GM21423 (cell line): ENCODE data around the gene MAPK12.

ENCODE experiments used
- ATAC-seq: cut with Tn5 transposase; IDR thresholded peaks from one replicate; pipeline ENCODE4 v1.9.1; 2021; ENCODE audit warnings: mild to moderate bottlenecking, moderate library complexity; ENCODE audit not compliant: unreplicated experiment

The MAPK12 gene

GRCh38 chr22:50253046-50253915, 8.2 kb downstream of the MAPK12 start:
- no peak for ATAC-seq

DNA sequence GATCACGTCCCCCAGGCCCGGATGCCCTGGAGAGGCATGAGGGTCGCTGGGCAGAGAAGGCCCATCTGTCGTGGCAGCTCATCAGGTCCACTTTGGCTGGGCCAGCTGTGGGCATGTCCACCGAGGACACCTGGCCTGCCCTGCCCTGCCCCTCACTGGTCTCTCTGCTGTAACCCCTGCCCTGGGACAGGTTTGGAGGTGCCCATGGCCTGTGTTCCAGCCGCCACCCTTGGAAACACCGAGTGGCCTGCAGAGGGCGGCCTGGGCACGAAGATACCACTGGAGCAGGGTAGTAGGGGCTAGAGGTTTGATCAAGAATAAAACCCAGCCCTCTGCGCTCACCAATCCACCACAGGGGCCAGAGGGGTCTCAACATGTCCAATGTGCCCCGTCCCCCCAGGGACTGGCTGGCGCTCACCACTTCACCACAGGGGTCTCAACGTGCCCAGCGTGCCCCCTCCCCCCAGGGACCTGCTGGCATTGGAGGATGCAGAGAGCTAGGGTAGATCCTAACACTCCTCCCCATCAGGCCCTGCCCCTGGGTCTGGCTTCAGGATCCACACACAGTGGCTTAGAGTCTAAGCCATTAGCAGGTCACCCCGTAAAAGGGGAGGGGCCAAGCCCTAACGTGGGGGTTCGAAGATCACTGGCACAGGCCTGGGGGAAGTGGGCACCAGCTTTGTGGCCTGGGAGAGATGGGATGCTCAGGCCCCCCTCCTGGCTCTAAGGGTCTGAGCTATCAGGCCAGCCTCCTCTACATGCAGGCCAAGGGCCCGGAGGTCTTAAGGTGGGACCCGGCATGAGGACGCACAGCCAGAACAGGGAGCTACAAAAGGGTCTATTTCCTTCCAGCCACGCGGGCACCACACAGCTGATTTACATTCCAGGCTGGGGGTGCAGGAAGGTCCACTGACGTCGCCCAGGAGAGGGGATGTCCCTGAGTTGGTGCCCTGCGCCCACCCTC, 9.1 kb downstream of the MAPK12 start:
- no peak for ATAC-seq

GRCh38 chr22:50251477-50252081, 9.9 kb downstream of the MAPK12 start:
- no peak for ATAC-seq

DNA sequence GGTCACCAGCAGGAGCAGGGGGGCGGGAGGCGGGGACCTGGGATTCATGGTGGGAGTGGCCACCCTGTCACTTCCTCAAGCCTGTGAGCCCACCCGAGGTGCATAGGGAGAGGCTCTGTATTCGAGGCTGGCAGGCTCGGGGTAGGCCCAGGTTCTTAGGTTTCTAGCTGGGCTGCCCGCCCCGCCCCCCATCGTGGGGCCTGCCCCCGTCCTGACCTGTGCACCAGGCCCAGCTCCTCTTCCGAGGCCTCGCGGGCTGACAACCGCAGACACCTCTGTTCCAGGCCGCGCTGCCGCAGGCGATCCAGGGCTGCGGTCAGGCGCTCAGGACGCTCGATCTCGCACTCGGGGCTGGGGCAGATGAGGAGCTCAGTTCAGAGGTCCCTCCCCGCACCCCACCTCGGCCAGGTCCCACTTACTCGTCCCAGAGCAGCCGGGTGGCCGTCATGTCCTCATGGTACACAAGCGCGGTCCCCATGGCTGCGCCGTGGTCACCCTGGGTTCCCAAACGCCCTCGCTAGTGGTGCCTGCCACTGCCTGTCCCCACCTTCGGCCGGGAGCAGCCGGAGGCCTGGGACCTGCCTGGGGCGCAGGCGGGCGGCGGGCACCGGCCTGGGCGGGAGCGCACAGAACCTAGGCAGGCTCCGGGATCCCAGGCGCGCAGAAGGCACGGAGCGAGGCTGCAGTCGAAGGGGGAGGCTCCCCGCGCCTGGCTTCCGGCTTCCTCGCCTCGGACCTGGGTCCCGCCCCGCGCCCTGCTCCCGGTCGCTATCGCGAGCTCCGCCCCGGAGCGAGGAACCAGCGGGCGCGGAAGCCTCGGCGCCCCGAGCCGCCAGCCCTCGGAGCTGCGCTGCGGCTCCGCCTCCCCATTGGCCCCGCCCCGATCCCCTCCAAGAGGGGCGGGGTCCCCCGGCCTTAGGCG, 10.7 kb downstream of the MAPK12 start, which contains the start of gene HDAC10:
Gene HDAC10 (minus strand): TSS at position 711 of the 922 bp plus-strand sequence. CDS start 233 bp downstream, at position 478.
- ATAC-seq = peak; percentile 64

- ATAC-seq = no peak
Measured at GRCh38 chr22:50250249-50250554, 11.3 kb downstream of the MAPK12 start.

GRCh38 chr22:50249341-50250248, 11.9 kb downstream of the MAPK12 start:
- no peak for ATAC-seq

DNA sequence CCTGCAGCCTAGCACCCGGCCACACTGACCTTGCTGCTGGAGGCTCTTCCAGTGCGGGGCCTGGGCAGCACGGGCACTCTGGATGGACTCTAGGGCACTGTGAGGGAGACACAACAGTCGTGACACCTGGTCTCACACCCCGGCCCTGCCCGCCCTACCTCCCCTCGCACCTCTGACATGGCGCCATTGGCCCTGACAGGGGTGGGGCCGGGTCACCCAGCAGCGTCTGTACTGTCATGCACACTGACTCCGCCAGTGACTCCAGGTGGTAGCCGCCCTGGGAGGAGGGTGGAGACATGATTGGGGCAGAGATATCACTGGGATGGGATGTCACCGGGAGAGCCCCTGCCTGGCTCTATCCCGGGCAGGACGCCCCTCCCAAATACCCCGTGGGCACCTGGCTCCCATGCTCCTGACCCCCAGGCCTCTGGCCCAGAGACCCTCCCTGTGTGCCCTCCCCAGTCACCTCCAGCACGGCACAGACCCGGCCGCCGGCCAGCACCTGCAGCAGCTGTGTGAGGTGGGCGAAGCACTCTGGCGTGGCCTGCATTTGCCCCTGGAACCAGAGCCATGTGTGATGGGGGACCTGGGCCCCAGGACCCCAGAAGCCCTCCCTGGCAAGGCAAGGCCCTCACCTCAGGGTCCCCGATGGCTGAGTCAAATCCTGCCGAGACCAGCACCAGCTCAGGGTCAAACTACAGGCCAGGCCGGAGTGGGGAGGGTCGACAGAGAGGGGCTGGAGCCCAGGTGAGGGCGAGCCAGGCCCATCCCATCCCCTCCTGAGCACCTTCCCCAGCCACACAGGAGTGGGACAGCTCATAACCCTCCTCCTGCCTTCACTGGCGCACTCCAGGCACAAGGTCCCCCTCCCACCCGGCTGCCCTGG, 13.0 kb downstream of the MAPK12 start:
- ATAC-seq = no peak

- no peak for ATAC-seq
Measured at GRCh38 chr22:50247748-50248147, 13.7 kb downstream of the MAPK12 start.

- ATAC-seq = no peak
Measured at GRCh38 chr22:50246242-50247175, 15.0 kb downstream of the MAPK12 start.

DNA sequence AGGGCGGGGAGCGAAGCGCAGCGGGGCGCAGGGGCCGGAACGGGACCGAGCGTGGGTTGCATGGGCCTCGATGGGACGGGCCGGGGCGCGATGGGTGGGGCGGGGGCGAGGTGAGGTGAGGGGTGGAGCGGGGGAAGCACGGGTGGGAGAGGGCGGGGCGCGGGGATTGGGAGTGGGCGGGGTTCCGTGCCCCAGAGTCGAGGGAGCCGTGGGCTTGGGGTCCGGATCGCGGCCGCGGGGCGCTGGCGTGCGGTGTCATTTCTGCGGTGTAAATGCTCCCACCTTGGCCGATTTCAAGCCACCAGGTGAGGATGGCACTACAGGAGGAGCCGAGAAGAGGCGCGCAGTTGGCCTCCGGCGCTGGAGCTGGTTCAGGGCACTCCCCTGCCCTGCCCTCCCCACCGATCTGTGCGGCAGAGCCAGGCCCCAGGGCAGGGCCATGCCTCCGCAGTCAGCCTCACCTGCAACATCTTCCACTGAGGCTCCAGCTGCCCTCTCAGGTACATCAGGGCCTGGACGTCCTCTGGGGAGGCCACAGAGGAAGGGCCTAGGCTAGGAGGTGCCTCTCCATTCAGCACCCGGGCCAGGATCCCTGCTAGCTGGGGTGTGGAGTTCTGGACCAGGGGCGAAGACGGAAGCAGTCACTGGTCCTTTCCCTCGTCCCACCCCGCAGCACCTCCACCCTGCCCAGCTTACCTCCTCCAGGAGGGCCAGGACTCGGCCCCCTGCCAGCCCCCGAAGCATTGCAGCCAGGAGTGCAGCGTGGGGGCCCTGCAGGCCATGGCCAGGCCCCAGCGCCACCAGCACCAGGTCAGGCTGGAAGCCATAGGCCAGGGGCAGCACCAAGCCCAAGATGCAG, 16.0 kb downstream of the MAPK12 start:
- ATAC-seq = no peak

GRCh38 chr22:50244420-50245213, 16.9 kb downstream of the MAPK12 start, which contains the start of gene TUBGCP6:
TSS of gene TUBGCP6 (minus strand) at chr22:50245023. CDS start at chr22:50244459, 564 bp downstream.
- peak; percentile 78 for ATAC-seq

- ATAC-seq = peak; percentile 2
Measured at GRCh38 chr22:50243685-50244419, 17.6 kb downstream of the MAPK12 start.

GRCh38 chr22:50242406-50242949, 19.0 kb downstream of the MAPK12 start:
- no peak for ATAC-seq

GRCh38 chr22:50238755-50239154, 22.7 kb downstream of the MAPK12 start:
- ATAC-seq = no peak
